ENCODE data around the gene TRMT2A. TPM values are rescaled to one million over a fixed set of nuclear protein-coding genes. Genes with fewer than 3 reads are reported as not detected.

Gene TRMT2A
- polyA plus RNA-seq, 1 donor (not counting 4 experiments of a cell fraction or from before 2014, with no cell fraction given) = 18.3 TPM

- Histone ChIP-seq H3K27me3 (ENCODE audit: control insufficient read depth, extremely low read depth, insufficient read depth, low read length) (no peaks in the 10 kb centered on the region), H3K9me3 (ENCODE audit: control insufficient read depth, low read depth, low read length) (no peaks in the 10 kb centered on the region), H3K79me2 (ENCODE audit: control insufficient read depth, insufficient read depth, low read length) (peaks cover 18% of the 10 kb centered on the region), H3K36me3 (ENCODE audit: control insufficient read depth in 2 of 2, extremely low read depth in 1 of 2, insufficient read depth in 2 of 2, low read length in 2 of 2) (peaks cover 55 to 59% of the 10 kb centered on the region in 2 experiments), H4K20me1 (ENCODE audit: control insufficient read depth, extremely low read depth, insufficient read depth, low read length) (no peaks in the 10 kb centered on the region), H3K9ac (ENCODE audit: control insufficient read depth, extremely low read depth, insufficient read depth, low read length) (no peak overlapping the region), H2AFZ (ENCODE audit: control insufficient read depth, low read length) (no peak overlapping the region), H3K4me2 (ENCODE audit: control insufficient read depth, extremely low read depth, insufficient read depth, low read depth, low read length) (no peak overlapping the region), H3K9me1 (ENCODE audit: control insufficient read depth, extremely low read depth, insufficient read depth, low read length) (no peaks in the 10 kb centered on the region), H3K27ac (ENCODE audit: control insufficient read depth, insufficient read depth, low read length) (no peak overlapping the region), H3K4me1 (ENCODE audit: control insufficient read depth, extremely low read depth, insufficient read depth, low read length) (no peaks in the 10 kb centered on the region), H3K4me3 (ENCODE audit: control insufficient read depth in 2 of 3, extremely low read depth in 1 of 3, insufficient read depth in 2 of 3, low read depth in 1 of 3, low read length in 3 of 3) (no peak overlapping the region)
- no peak for TF ChIP-seq EZH2 (IDR thresholded peaks at IDR 0.05; ENCODE audit: low read length)
- TF ChIP-seq, protein P1, sequence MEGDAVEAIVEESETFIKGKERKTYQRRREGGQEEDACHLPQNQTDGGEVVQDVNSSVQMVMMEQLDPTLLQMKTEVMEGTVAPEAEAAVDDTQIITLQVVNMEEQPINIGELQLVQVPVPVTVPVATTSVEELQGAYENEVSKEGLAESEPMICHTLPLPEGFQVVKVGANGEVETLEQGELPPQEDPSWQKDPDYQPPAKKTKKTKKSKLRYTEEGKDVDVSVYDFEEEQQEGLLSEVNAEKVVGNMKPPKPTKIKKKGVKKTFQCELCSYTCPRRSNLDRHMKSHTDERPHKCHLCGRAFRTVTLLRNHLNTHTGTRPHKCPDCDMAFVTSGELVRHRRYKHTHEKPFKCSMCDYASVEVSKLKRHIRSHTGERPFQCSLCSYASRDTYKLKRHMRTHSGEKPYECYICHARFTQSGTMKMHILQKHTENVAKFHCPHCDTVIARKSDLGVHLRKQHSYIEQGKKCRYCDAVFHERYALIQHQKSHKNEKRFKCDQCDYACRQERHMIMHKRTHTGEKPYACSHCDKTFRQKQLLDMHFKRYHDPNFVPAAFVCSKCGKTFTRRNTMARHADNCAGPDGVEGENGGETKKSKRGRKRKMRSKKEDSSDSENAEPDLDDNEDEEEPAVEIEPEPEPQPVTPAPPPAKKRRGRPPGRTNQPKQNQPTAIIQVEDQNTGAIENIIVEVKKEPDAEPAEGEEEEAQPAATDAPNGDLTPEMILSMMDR (optimal IDR thresholded peaks at IDR 0.05 in 1 of 3, IDR thresholded peaks at IDR 0.05 in 1 of 3, conservative IDR thresholded peaks at IDR 0.05 in 1 of 3; ENCODE audit: extremely low read depth in 1 of 3, insufficient read depth in 2 of 3, low read length in 3 of 3) = no peak
- FAIRE-seq (no peak), DNase-seq (ENCODE audit: low read depth, low spot score) (no peak)
- dilution Hi-C loops (cut with MboI; ENCODE audit: extremely low pct_ligation_motif_present, low sequenced_read_pairs) = no loop called here
Observed at GRCh38 chr22:20109411-20110358, 7.3 kb downstream of the TRMT2A start.

- TF ChIP-seq, protein P1 (optimal IDR thresholded peaks at IDR 0.05 in 1 of 3, IDR thresholded peaks at IDR 0.05 in 1 of 3, conservative IDR thresholded peaks at IDR 0.05 in 1 of 3; ENCODE audit: extremely low read depth in 1 of 3, insufficient read depth in 2 of 3, low read length in 3 of 3) = no peak
- no peak for TF ChIP-seq EZH2 (IDR thresholded peaks at IDR 0.05; ENCODE audit: low read length)
- Histone ChIP-seq H3K9me1 (ENCODE audit: control insufficient read depth, extremely low read depth, insufficient read depth, low read length) (no peaks in the 10 kb centered on the region), H3K4me3 (ENCODE audit: control insufficient read depth in 2 of 3, extremely low read depth in 1 of 3, insufficient read depth in 2 of 3, low read depth in 1 of 3, low read length in 3 of 3) (no peak overlapping the region), H3K9ac (ENCODE audit: control insufficient read depth, extremely low read depth, insufficient read depth, low read length) (no peak overlapping the region), H3K27me3 (ENCODE audit: control insufficient read depth, extremely low read depth, insufficient read depth, low read length) (no peaks in the 10 kb centered on the region), H3K79me2 (ENCODE audit: control insufficient read depth, insufficient read depth, low read length) (peaks cover 18% of the 10 kb centered on the region), H3K4me2 (ENCODE audit: control insufficient read depth, extremely low read depth, insufficient read depth, low read depth, low read length) (no peak overlapping the region), H4K20me1 (ENCODE audit: control insufficient read depth, extremely low read depth, insufficient read depth, low read length) (no peaks in the 10 kb centered on the region), H3K27ac (ENCODE audit: control insufficient read depth, insufficient read depth, low read length) (no peak overlapping the region), H3K9me3 (ENCODE audit: control insufficient read depth, low read depth, low read length) (no peaks in the 10 kb centered on the region), H3K4me1 (ENCODE audit: control insufficient read depth, extremely low read depth, insufficient read depth, low read length) (no peaks in the 10 kb centered on the region), H3K36me3 (ENCODE audit: control insufficient read depth in 2 of 2, extremely low read depth in 1 of 2, insufficient read depth in 2 of 2, low read length in 2 of 2) (peaks cover 57 to 63% of the 10 kb centered on the region in 2 experiments), H2AFZ (ENCODE audit: control insufficient read depth, low read length) (no peak overlapping the region)
- dilution Hi-C loops (cut with MboI; ENCODE audit: extremely low pct_ligation_motif_present, low sequenced_read_pairs) = no loop called here
- no peak for DNase-seq (ENCODE audit: low read depth, low spot score)
- no peak for FAIRE-seq
Observed at GRCh38 chr22:20108757-20109230, 8.2 kb downstream of the TRMT2A start.

Measured in keratinocyte (primary cell).